ENCODE data around the gene LACRT.
"Not testable (repeated sequence)": the region's sequence is repeated elsewhere in the genome, so short reads cannot be mapped to it uniquely, and the experiment has no call there.

Gene LACRT, protein sequence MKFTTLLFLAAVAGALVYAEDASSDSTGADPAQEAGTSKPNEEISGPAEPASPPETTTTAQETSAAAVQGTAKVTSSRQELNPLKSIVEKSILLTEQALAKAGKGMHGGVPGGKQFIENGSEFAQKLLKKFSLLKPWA

DNA sequence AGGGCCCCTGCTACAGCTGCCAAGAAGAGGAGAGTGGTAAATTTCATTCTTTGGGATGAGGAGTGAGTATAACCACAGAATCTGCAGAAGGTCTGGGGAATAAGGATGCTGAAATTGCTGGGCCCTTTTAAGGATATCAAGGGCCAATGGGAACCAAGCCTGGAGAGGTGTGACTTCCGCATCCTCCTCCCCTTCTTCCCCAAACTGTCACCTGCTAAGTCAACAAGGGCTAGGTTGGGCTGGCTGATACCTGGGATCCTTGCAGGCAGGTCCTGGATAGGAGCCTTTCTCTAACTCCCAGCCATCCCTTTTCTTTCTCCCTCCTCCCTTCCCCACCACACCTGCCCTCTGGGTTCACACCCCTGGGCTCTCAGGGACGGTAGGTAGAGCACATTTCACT is at the start of gene LACRT:
TSS of gene LACRT (minus strand) at position 101 of the 400 bp plus-strand sequence. CDS start at position 47, 54 bp downstream.
- no peak for DNase-seq

DNA sequence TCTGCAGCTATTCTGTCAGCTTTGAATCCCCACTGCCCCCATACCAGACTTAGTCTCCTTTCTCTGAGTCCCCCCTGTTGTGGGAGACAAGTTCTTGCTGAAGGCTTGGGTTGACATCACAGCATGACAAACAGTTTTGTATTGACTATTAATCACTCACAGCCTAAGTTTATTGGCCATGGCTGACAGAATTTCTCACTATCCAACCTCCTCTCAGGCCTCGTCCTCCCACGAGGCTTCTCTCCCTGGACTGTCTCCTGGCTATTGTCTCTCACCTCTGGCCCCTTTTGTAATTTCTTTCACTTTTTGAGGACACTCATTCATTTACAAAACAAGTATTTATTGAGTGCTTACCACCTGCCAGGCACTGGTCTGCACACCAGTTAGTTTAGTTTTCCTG is 48.7 kb upstream of the LACRT start:
- DNase-seq, result no peak

DNA sequence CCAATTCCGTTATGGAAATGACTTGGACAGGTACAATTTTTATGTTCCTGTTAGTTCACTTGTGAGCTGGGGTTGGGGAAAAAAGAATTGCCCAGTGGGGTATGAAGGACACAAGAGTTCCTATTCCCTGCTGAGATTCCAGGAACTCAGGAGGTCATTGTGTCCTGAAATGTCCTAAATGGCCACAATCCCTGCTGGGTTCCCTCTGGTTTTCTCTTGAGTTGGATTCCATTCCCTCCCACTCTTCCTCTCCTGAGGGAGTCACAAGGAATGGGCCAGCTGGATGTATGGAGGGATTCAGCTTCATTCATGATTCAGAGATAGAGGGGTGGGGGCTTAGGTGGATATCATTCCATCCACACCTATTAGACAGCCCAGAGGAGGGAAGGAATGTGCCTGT is 48.0 kb upstream of the LACRT start:
- no peak for DNase-seq

DNA sequence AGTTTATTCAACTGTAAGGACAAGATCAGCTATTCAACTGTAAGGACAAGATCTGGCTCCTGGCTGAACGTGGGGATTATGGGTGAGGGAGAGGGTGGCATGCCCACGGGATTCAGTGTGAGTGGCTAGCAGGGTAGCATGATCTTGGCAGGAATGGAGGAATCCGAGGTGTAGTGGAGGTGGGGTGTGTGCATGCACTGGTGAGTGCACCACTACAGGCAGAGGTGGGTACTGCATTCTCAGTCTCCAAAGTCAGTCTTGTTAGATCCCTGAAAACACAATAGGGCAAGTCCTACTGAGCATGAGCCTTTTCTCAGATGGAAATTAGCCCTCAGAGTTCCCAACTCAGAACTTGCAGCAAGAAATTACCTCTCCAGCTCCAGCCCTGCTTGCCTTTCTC is 45.7 kb upstream of the LACRT start:
- DNase-seq, result peak; percentile 65

DNA sequence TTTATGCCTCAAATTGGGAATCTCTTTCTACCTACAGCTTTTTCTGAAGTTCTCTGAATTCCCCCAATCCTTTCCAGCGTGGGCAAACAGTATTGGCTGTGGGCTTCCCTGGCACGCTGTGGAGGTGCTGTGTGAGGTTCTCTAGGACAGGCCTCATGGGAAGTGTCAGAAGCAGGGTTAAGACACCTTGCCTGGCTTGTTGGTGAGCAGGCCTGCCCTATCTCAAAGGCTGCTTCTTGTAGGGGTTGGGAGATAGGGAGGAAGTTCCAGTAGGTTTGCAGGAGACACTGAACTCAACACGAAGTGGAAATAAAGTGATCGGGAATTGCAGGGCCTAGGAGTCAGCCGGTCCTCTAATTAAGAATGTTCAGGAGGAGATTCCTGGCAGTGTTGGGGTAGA is 43.4 kb upstream of the LACRT start:
- DNase-seq, result no peak

DNA sequence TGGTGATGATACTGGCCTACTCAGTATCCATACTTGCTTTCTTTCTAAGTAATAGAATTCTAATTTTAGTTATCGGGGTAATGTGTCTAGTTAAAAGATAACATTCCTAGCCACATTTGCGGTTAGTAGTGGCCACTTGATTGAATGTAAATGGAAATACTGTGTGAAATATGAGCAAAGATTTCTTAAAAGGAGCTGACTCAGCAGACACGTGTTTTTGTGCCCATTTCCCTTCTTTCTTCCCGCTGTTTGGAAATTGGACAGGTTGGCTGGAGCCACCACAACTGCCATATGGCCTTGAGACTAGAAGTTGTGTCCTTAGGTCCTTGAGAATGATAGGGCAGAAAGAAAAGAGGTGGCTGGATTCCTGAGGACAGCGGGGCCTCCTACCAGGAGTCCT is 33.2 kb upstream of the LACRT start:
- no peak for DNase-seq

DNA sequence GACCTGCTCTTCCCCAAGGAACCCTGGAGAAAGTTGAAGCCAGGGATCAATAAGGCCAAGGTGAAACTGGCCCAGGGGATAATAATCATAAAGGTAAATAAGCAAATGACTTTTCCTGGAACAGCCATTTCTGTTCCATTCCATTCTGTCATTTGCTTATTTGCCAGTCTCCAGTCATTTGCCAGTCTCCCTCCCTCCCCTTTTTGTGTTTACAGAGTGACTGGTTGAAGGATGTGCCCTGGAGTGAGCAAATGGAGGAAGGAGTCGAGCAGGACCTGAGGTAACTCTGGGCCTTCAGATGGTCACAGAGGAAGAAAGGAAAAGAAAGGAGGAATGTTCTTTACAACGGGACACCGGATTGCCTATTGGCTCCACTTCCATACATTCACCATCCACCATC is 31.3 kb upstream of the LACRT start:
- no peak for DNase-seq

DNA sequence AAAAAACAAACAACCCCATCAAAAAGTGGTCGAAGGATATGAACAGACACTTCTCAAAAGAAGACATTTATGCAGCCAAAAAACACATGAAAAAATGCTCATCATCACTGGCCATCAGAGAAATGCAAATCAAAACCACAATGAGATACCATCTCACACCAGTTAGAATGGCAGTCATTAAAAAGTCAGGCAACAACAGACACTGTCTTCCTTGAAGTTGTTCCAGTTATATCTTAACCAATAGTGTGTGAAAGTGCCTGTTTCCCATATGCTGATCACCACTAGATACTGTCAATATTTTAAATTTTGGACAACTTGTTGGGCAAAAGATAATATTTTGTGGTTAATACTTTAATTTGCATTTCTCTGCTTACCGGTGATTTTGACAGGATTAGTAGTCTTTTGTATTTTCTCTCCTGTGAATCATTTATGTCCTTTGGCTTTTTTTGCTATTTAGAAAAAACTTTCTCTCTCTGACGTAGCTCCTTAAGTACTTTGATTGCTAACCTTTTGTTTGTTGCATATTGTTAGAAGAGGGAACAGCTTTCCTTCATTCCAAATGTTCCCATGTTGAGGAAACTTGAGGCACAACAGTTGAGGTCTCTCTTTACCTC is 30.4 kb upstream of the LACRT start:
- not testable (repeated sequence) for DNase-seq

DNA sequence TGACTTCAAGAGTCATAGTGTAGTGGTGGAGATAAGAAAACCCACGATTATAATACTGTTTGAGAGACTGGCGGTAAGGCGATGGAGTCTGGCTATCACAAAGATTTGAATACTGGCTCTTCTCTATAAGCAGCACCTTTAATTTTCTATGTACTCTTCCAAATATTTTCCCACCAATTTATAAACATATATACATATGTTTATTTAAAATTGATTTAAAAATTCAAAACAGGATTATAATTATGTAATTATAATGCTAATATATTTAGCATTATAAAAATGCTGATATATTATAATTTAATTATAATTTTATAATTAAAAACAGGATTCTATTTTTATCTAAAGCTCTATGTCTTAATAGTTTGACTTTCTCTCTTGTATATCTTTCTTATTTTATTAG is 28.9 kb upstream of the LACRT start:
- no peak for DNase-seq

DNA sequence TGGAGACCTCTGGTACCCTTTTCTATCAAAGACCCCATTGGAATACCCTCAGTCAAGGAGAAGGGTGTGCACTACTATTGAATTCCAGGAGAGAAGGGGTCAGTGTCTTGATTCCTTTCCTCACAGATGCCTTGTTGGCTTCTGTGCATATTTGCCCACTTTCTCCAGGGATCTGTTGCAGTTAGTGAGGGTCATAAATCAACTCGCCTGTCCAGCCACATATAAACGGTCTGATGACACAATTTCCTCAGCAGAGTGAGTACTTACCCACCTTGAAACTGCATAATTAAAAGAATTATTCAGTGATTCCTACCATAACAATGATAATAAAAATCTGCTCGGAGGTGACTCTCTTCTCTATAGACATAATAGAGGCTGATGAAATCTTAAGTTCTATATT is 27.3 kb upstream of the LACRT start:
- no peak for DNase-seq

DNA sequence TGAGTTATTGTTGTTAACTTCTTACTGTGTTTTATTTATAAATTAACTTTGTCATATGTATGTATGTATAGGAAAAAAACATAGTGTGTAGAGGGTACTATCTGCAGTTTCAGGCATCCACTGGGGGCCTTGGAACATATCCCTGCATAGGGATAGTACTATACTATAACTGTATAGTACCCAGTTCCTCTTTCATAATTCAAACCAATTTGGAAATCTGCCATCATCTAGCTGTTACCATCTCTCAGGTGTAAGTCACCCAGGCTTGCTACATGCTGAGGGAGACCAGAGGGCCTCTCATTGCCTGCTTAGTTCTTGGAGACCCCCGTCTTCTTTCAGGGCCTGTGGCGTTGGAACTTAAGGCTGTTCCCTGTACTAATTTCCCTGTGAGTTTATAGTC is 26.4 kb upstream of the LACRT start:
- DNase-seq, result no peak

DNA sequence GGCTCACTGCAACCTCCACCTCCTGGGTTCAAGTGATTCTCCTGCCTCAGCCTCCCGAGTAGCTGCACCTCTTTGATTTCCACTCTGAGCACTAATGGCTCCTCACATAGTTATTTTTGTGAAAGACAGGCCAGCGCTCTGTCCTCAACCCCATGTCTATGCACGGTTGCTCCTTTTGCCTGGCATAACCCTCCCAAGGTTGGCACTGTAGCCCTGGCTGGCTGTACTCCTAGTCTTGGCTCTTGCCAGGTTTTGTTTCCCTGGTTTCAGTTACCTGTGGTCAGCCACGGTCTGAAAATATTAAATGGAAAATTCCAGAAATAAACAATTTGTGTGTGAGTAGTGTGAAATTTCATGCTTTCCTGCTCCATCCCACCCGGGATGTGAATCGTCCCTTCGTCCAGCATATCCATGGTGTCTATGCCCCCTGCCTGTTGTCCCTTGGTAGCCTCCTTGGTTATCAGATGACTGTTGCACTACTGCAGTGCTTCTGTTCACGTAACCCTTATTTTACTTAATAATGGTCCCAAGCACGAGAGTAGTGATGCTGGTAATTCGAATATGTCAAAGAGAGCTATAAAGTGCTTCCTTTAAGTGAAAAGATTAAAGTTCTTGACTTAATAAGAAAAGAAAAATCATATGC is 25.7 kb upstream of the LACRT start:
- no peak for DNase-seq

DNA sequence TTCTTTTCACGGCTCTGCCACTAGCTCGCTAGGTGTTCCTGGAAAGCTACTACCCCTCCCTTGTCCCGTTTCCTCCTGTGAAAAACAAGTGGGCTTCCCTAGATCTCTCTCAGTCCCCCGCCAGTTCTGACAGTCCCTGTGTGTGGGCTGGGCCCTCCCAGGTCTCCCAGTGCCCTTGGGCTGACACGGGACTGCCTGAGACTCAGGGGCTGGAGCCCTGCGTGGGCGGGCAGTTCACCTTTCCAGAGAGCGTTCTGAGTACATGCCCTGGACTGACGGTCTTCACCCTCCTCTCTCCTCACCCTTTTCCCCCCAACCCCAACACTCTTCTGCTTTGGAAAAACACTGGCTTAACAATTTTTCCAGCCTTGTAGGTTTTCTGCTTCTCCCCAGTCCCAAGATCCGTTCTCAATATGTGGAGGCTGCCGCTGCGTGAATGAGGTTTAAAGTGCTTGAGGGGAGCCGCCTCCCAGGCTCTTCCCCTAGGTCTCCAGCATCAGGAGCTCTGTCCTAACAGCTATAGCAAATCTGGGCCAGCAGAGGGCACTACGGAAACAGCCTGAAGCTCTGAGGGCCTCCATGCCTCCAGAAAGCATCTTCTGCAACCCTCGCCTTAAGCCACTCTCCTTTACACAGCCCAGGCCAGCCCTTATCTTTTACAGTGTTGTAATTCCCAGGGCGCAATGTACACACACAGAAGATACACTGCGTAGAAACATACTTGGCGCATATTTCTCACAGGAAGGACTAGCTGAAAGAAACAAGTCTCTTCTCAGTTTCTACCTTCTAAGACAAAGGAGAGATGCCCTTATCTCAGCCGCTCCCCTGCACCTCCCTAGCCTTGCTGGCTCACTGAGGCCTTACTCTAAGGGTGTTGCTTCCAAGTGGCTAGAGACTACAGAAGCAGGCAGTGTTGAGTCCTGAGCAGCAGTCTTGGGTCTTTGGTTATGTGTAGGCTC is 23.9 kb upstream of the LACRT start:
- peak; percentile 78 for DNase-seq

DNA sequence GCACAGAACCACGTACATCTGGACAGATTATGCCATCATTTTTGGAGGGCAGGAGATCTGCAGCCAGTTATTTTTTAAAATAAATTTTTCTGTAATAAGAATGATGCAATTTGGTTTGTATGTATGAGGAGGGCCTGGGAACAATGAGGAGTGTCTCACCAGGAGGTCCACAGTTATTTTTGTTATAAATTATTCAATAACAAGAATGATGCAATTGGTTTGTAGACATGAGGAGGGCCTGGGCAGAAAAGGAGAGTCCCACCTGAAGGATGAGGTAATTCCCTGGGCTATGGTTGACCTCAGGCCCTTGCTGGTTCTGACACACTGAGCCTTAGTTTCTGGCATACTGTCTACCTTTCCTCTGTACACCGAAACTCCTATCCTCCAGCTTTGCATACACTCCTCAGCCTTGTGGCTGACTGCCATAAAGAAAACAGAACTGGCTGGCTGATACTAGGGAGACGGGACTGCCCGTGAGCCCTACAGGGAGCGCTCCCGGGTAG is 22.5 kb upstream of the LACRT start:
- DNase-seq, result no peak

DNA sequence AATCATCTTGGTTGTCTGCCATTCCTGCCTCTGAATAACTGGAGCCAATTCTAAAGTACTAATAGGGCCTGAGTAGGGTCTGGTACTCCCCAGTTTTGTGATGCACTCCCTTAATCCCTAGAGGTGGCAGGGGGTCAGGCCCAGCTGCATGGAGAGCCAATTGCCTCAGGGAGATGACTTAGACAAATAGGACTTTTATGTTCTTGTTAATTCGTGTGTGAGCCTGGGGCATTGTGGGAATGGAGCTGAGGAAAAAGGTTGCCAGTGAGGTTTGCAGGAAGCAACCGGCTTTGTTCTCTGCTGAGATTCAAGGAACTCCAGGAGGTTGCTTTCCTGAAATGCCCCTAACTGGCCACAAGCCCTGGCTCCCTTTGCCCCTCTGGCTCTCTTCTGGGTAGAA is 20.2 kb upstream of the LACRT start:
- no peak for DNase-seq

DNA sequence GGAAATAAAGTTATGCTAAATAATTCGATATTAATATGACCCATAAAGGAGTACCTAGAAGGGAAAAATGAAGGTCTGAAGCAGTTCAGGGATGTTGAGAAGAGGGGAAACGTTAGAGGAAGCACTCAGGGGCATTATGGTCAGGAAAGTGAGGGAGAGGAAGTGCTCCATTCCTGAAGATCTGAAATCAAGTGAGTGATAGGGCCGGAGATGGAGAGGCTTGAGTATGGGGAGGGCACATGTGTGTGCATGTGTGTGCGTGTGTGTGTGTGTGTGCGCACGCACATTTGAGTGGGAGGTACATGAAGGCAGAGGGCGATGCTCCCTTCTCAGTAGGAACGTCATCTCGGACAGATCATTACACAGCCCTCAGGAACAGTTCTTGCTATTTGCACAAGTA is 18.3 kb upstream of the LACRT start:
- DNase-seq, result no peak

DNA sequence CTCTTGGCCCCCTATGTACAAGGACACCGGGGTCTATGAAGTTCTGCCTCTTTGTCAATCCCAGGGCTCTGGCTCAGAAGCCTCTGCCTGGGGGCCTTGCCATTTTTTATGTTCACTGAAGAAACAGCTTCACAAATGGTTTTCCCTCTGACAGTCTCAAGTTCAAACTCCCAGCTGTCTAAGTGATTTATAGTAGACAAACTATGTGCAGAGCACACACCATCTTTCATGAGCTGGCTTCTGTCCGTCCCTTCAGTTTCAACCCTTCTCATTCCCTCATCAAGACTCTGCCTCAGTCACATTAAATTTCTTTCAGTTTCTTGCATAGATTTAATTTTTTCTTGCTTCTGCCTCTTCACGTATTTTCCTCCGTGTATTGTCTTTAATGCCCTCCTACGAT is 16.2 kb upstream of the LACRT start:
- DNase-seq, result no peak

DNA sequence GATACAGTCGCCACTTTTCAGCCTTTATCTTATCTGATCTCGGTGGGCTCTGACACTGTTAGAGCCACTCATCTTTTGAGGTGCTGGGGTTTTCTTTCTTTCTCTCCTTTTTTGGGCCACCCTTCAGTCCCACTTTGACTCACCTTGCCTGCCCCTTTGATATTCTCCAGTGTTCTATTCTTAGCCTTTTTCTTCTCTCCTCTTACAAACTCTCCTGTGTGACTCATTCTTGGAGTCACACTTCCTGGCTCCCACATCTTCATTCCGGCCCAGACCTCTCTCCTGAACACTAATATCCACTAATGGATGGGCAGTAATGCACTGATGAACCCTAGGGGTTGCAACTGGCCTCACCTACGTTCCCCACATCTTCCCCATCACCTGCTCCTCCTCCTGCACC is 15.7 kb upstream of the LACRT start:
- DNase-seq, result no peak

DNA sequence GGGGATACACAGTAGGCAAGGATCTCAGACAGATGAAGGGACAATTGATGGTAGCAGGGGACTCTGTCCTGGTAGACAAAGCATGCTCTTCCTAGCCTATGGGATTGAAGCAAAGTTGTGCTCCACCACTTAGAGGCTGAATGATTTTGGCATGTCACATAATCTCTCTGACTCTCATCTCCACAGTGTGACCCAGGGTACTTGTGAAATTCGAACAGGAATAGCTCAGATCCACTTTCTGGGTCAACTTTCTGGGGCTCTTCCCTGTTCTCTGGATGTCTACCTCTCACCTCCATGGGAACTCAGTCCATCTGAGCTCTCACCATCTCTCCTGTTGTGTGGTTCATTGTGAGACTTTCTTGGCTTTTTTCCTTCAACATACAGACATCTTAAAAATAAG is 15.1 kb upstream of the LACRT start:
- DNase-seq, result no peak

DNA sequence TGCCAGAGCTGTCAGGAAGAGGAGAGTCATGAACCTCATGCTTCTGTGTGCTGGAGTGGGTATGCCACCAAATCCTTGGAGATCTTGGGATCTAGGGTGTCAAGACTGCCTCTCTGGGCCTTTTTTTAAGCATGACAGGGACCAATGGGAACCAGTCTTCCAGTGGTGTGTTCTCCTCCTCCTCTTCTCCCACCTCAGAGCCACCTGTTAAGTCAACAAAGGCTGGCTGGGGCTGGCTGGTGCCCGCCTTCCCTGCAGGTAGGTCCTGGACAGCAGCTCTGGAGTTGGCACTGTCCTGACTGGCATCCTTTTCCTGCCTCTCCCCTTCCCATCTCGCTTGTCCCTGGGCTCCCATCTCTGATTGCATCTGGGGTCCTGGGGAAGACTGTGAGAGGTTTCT is 13.6 kb upstream of the LACRT start, which contains the start of gene DCD:
TSS of gene DCD (minus strand) at position 101 of the 400 bp plus-strand sequence. CDS start at position 39, 62 bp downstream.
- DNase-seq, result no peak

DNA sequence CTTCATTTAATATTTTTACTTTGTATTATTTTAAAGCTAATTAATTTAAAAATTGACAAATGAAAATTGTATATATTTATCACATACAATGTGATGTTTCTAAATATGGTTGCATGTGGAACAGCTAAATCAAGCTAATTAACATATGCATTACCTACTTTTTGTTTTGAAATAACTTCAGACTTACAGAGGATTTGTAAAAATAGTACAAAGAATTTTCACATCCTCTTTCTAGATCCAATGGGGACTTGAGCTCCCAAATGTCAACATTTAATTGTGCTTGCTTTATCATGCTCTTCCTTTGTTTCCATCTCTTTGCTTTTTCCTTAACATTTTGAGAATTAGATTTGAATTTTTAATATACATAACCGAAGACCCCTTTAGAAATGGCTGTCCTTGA is 6.9 kb upstream of the LACRT start:
- no peak for DNase-seq

DNA sequence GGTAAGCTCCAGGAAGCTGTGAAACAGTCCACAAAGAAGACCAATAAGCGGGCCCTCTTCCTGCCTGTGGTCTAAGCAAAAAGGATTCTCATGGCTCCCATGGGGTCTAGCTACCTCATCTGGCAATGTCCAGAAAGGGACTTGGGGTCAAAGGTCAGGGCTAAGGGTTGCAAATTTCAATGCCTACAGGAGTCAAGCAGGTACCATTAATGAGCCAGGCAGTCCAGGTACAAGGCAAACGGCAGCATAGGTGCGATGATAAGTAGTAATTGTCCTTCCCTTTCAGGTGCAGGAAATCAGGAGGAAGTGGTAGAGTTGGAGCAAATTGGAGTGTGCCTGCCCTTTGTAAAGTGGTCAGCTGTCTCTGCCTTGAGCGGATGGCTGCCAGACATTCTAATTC is 6.4 kb upstream of the LACRT start:
- no peak for DNase-seq

DNA sequence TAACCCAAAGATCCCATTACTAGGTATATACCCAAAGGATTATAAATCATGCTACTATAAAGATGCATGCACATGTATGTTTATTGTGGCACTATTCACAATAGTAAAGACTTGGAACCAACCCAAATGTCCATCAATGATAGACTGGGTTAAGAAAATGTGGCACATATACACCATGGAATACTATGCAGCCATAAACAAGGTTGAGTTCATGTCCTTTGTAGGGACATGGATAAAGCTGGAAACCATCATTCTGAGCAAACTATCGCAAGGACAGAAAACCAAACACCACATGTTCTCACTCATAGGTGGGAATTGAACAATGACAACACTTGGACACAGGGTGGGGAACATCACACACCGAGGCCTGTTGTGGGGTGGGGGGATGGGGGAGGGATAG is 4.4 kb upstream of the LACRT start:
- not testable (repeated sequence) for DNase-seq

All from activated effector memory CD4-positive, alpha-beta T cell treated with anti-CD3 and anti-CD28 coated beads, Interleukin-2, amount 50 U/mL, for 16 hours (primary cell).